Measurements from ENCODE around the gene LAMC3.
"Not testable (repeated sequence)": the region's sequence is repeated elsewhere in the genome, so short reads cannot be mapped to it uniquely, and the experiment has no call there.

The LAMC3 gene

DNA sequence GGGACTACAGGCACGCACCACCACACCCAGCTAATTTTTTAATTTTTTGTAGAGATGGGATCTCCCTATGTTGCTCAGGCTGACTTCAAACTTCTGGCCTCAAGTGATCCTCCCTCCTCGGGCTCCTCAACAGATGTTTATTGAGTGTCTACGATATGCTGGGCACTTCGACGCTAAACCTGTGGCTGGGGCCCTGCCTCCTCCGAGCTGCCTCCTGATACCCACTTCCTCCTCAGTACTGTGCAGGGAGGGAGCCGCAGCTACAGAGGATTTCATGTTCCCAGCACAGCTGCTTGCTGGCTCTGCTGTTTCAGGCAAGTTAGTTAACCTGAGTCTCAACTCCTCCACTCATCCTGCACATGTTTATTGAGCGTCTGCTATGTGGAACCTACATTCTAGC is 97.0 kb downstream of the LAMC3 start:
- H3K27ac ChIP-seq: no peak overlapping the region
- TF ChIP-seq ZFX (IDR thresholded peaks at IDR 0.05; ENCODE audit: borderline replicate concordance) (no peak), CTCF (IDR thresholded peaks at IDR 0.05) (no peak)

- H3K27ac ChIP-seq: no peak overlapping the region
- TF ChIP-seq CTCF (IDR thresholded peaks at IDR 0.05) (no peak), ZFX (IDR thresholded peaks at IDR 0.05; ENCODE audit: borderline replicate concordance) (no peak)
Observed at GRCh38 chr9:131107760-131108159, 98.8 kb downstream of the LAMC3 start.

GRCh38 chr9:131111186-131111853 is 102.3 kb downstream of the LAMC3 start:
- no peak overlapping the region for H3K27ac ChIP-seq
- no peak for TF ChIP-seq CTCF (IDR thresholded peaks at IDR 0.05)
- TF ChIP-seq ZFX (IDR thresholded peaks at IDR 0.05; ENCODE audit: borderline replicate concordance): no peak

- no peak overlapping the region for H3K27ac ChIP-seq
- TF ChIP-seq CTCF (IDR thresholded peaks at IDR 0.05): no peak
- TF ChIP-seq ZFX (IDR thresholded peaks at IDR 0.05; ENCODE audit: borderline replicate concordance): no peak
Observed at GRCh38 chr9:131111854-131112311, 102.9 kb downstream of the LAMC3 start.

DNA sequence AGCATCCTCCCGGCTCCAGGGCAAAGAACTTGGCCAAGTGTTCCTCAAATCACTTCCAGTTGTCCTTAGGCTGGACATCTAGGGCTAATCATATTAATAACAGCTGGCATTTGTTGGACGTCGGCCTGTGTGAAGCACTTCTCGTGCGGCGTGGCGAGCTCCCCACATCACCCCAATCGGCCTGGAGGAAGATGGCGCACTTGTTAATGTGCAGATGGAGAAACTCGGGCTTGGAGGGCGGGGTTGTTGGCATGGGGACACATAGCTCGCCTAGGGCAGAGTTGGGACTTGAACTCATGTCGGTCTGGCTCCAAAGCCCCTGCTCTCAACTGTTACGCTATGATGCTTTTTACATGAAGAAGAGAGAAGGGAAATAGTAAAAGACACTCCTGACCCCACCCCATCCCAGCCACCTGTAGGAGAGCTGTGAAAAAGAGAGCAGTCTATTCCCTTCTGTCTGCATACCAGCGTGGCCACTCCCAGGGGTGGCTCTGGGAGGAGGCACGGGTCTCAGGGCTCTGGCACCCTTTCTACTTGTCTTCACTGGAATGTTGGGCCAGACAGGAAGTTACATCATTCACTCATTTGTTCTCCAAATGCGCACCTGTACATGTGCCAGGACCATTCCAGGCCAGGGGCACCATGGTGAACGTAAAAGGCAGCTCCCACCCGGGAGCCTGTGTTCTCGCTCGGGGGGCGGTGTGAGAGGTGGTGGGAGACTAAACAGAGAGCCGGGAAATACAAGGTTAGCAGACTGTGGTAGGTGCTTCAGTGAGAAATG is 103.6 kb downstream of the LAMC3 start:
- no peak overlapping the region for H3K27ac ChIP-seq
- TF ChIP-seq CTCF (IDR thresholded peaks at IDR 0.05) (no peak), ZFX (IDR thresholded peaks at IDR 0.05; ENCODE audit: borderline replicate concordance) (no peak)

DNA sequence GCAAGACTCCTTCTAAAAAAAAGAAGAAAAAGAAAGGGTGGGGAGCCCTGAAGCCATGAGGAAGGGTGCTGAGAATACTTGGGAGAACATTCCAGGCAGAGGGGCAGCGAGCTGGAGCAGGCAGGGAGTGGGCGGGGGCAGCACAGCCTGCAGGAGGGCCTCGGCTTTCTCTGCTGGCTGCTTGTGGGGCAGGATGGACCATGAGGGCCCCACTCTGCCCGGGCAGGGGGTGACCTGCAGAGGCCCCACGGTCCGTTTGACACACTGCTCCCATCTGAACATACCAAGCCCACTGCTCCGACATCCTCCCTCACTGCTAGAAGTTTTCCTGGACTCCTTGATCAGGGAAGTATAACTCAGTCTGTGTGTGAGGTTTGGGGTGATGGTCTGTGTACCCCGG is 104.7 kb downstream of the LAMC3 start:
- TF ChIP-seq ZFX (IDR thresholded peaks at IDR 0.05; ENCODE audit: borderline replicate concordance) (no peak), CTCF (IDR thresholded peaks at IDR 0.05) (no peak)
- H3K27ac ChIP-seq: no peak overlapping the region

DNA sequence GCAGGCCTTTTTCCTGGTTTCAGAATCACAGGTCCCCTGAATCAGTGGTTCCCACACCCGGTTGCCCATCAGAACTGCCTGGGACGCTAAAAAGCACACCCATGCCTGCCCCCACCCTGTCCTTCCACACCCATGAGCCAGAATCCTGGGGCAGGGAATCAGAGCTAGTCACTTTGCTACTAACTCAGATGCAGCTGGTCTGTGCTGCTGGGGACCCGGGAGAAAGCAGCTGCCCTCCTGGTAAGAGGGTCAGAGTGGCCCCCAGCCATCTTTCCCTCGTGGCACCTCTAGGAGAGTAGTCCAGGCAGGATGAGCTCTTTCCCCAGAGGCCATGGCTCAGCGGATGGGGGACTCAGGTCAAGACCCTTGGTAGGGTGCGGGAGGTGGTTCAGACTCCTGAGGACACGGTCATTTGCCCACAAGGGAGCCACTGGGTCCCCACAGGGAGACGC is 105.1 kb downstream of the LAMC3 start:
- no peak for TF ChIP-seq ZFX (IDR thresholded peaks at IDR 0.05; ENCODE audit: borderline replicate concordance)
- no peak for TF ChIP-seq CTCF (IDR thresholded peaks at IDR 0.05)
- H3K27ac ChIP-seq: no peak overlapping the region

DNA sequence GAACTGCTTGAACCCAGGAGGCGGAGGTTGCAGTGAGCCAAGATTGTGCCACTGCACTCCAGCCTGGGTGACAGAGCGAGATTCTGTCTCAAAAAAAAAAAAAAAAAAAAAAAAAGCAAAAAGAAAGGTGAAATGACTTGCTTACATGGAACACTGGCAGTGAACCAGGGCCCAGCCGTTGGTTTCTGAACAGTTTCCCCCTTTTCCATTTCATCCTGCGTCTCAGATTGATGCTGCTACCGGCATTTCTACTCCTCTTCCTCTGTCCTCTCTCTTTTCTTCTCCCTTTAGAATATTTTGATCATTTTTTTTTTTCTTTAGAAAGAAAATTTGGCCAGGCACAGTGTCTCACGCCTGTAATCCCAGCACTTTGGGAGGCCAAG is 106.4 kb downstream of the LAMC3 start:
- not testable (repeated sequence) for H3K27ac ChIP-seq
